GM21390 (cell line): Measurements from ENCODE around the gene UBE2Q2.
A peak's percentile ranks its signal among the peaks of the same experiment; 100 is the strongest.
"Not testable (repeated sequence)": the region's sequence is repeated elsewhere in the genome, so short reads cannot be mapped to it uniquely, and the experiment has no call there.

Source experiments
- ATAC-seq: cut with Tn5 transposase; IDR thresholded peaks from one replicate; pipeline ENCODE4 v1.9.1; 2021; ENCODE audit not compliant: unreplicated experiment

Gene UBE2Q2

GRCh38 chr15:75864213-75865059 lies 21.2 kb downstream of the UBE2Q2 start:
- no peak for ATAC-seq

GRCh38 chr15:75866045-75866444 lies 22.8 kb downstream of the UBE2Q2 start:
- not testable (repeated sequence) for ATAC-seq

- no peak for ATAC-seq
Measured at GRCh38 chr15:75866916-75867315, 23.7 kb downstream of the UBE2Q2 start.

GRCh38 chr15:75867449-75867848 lies 24.2 kb downstream of the UBE2Q2 start:
- ATAC-seq = no peak

- no peak for ATAC-seq
Measured at GRCh38 chr15:75868019-75868418, 24.8 kb downstream of the UBE2Q2 start.

- ATAC-seq = no peak
Measured at GRCh38 chr15:75869446-75869845, 26.2 kb downstream of the UBE2Q2 start.

- ATAC-seq = not testable (repeated sequence)
Measured at GRCh38 chr15:75871589-75871988, 28.3 kb downstream of the UBE2Q2 start.

GRCh38 chr15:75872403-75872990 lies 29.2 kb downstream of the UBE2Q2 start:
- no peak for ATAC-seq

GRCh38 chr15:75884041-75884440 lies 40.8 kb downstream of the UBE2Q2 start:
- ATAC-seq = no peak

- ATAC-seq = no peak
Measured at GRCh38 chr15:75887178-75887577, 43.9 kb downstream of the UBE2Q2 start.

GRCh38 chr15:75891895-75892294 lies 48.6 kb downstream of the UBE2Q2 start:
- ATAC-seq = no peak

GRCh38 chr15:75895731-75896130 lies 52.5 kb downstream of the UBE2Q2 start:
- ATAC-seq = no peak

- no peak for ATAC-seq
Measured at GRCh38 chr15:75900577-75900976, 57.3 kb downstream of the UBE2Q2 start.

- no peak for ATAC-seq
Measured at GRCh38 chr15:75902129-75902557, 58.9 kb downstream of the UBE2Q2 start.

GRCh38 chr15:75903331-75904239 lies 60.3 kb downstream of the UBE2Q2 start, which contains the start of gene FBXO22:
TSS of gene FBXO22 (plus strand) at chr15:75903878. CDS start at chr15:75903964, 86 bp downstream.
- ATAC-seq = peak; percentile 95

- no peak for ATAC-seq
Measured at GRCh38 chr15:75905231-75905630, 62.0 kb downstream of the UBE2Q2 start.

GRCh38 chr15:75910355-75910754 lies 67.1 kb downstream of the UBE2Q2 start:
- not testable (repeated sequence) for ATAC-seq

GRCh38 chr15:75916978-75917377 lies 73.7 kb downstream of the UBE2Q2 start:
- ATAC-seq = no peak

GRCh38 chr15:75918135-75918534 lies 74.9 kb downstream of the UBE2Q2 start:
- ATAC-seq = no peak

GRCh38 chr15:75920079-75920478 lies 76.8 kb downstream of the UBE2Q2 start:
- ATAC-seq = no peak
